22Rv1 (cell line): ENCODE data around the gene H1-8.

ENCODE experiments used
- CTCF ChIP-seq: fragments of 450-650 bp; IDR thresholded peaks from 2 replicates; pipeline ENCODE4 v1.5.1; 2017; ENCODE audit warnings: mild to moderate bottlenecking
- ZFX ChIP-seq: fragments of 450-650 bp; IDR thresholded peaks from 2 replicates; pipeline ENCODE4 v1.6.1; 2017; ENCODE audit warnings: antibody characterized with exemption, borderline replicate concordance

GRCh38 chr3:129514110-129514509 lies 28.9 kb upstream of the H1-8 start:
- TF ChIP-seq CTCF (no peak), ZFX (no peak)
